ENCODE data around the gene CARS1. TPM values are rescaled to one million over a fixed set of nuclear protein-coding genes. Genes with fewer than 3 reads are reported as not detected.

Gene CARS1
- total and polyA plus RNA-seq, 9 of the 15 experiments (the other 6 are each of a cell fraction or from before 2014, with no cell fraction given), result 14.4 to 106 (median 73.6) TPM

GRCh38 chr11:3051196-3052108 is 5.8 kb downstream of the CARS1 start (continued):
- TF ChIP-seq E2F6 (IDR thresholded peaks at IDR 0.05; ENCODE audit: borderline replicate concordance in 1 of 2, extremely low read depth in 1 of 2, insufficient read depth in 1 of 2, insufficient read length in 1 of 2, low read depth in 1 of 2, low read length in 1 of 2, poor library complexity in 1 of 2, severe bottlenecking in 1 of 2), result peak in 1 of 2 experiments; percentile 9
- no peak for TF ChIP-seq ZNF277 (CRISPR knock-in tag; IDR thresholded peaks at IDR 0.05; ENCODE audit: borderline replicate concordance)
- TF ChIP-seq RFX7 (CRISPR knock-in tag; IDR thresholded peaks at IDR 0.05), result no peak
- peak; percentile 24 for TF ChIP-seq DACH1 (IDR thresholded peaks at IDR 0.05; ENCODE audit: partially characterized antibody)
- no peak for TF ChIP-seq ZNF184 (CRISPR knock-in tag; IDR thresholded peaks at IDR 0.05)
- no peak for TF ChIP-seq FOXA1 (IDR thresholded peaks at IDR 0.05; ENCODE audit: borderline replicate concordance)
- TF ChIP-seq NKRF (IDR thresholded peaks at IDR 0.05; ENCODE audit: borderline replicate concordance), result peak; percentile 71; the same call in 1 of the 2 replicates
- TF ChIP-seq HDAC1 (IDR thresholded peaks at IDR 0.05), result peak in 1 of 2 experiments; percentile 69; a peak in 1 of 4 replicates
- no peak for TF ChIP-seq MBD2 (IDR thresholded peaks at IDR 0.05; ENCODE audit: borderline replicate concordance, low read depth)
- TF ChIP-seq MAFF (IDR thresholded peaks at IDR 0.05; ENCODE audit: low read length), result peak; percentile 59; the same call in 1 of the 2 replicates
- no peak for TF ChIP-seq THRAP3 (IDR thresholded peaks at IDR 0.05; ENCODE audit: borderline replicate concordance)
- peak in 2 of 3 experiments; percentile 33 to 38; a peak in 4 of 6 replicates for TF ChIP-seq CTCF (IDR thresholded peaks at IDR 0.05 in 2 of 3, conservative IDR thresholded peaks at IDR 0.05 in 1 of 3; ENCODE audit: insufficient read depth in 2 of 3, low read depth in 1 of 3, low read length in 3 of 3)
- TF ChIP-seq CBFA2T2 (conservative IDR thresholded peaks at IDR 0.05), result 0 out of 2 replicates have a peak, but pooled peaks have one; percentile 22
- TF ChIP-seq MYC (IDR thresholded peaks at IDR 0.05; ENCODE audit: low read depth, low read length), result no peak
- TF ChIP-seq MYC (CRISPR knock-in tag; IDR thresholded peaks at IDR 0.05; ENCODE audit: borderline replicate concordance, low read depth), result no peak
- peak; percentile 70 to 81 for TF ChIP-seq MNT (conservative IDR thresholded peaks at IDR 0.05)
- TF ChIP-seq MAFG (tag; conservative IDR thresholded peaks at IDR 0.05), result peak; percentile 26; the same call in 1 of the 2 replicates
- TF ChIP-seq U2AF2 (optimal IDR thresholded peaks at IDR 0.05; ENCODE audit: low read depth, low read length), result no peak
